Spleen (tissue), 7 donors: ENCODE data around the gene CD53.

Experiments
- POLR2A ChIP-seq, 3 donors: fragments of 450-650 bp; IDR thresholded peaks; one replicate each; pipeline ENCODE4 v1.5.1; 2017; ENCODE audit warnings: antibody characterized with exemption in 3 of 3, mild to moderate bottlenecking in 1 of 3
- TF ChIP-seq, protein P1 (sequence below), 11 experiments: fragments of 200-600 bp in 7 of 11; fragments of 450-650 bp in 4 of 11; sonication (generic) in 4 of 11; IDR thresholded peaks in 8 of 11; conservative IDR thresholded peaks in 3 of 11; 1 replicate in 7 of 11; 2 replicates in 4 of 11; pipeline versions ENCODE4 v1.4.0 to v1.8.0; 2016 to 2021; ENCODE audit warnings: antibody characterized with exemption in 11 of 11, inconsistent platforms in 4 of 11, mild to moderate bottlenecking in 1 of 11
- donor health status: DM: no; HTN: no; CAD: no; lungs with moderate emphysema.
- donor health status: DM: no; HTN: no; CAD: no.
- donor health status: DM: no; HTN: no; CAD: no.

DNA sequence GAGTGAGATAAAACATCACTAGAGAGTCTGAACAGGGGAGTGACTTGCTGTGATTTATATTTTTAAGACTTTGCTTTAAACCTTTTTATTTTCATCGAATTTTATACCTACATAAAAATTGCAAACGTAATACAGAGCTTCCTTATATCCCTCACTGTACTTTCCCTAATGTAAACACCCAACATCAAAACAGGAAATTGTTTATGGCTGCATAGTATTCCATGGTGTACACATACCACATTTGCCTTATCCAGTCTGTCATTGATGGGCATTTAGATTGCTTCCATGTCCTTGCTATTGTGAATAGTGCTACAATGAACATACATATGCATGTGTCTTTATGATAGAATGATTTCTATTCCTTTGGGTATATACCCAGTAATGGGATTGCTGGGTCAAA lies 56.0 kb downstream of the CD53 start:
- TF ChIP-seq, protein P1, sequence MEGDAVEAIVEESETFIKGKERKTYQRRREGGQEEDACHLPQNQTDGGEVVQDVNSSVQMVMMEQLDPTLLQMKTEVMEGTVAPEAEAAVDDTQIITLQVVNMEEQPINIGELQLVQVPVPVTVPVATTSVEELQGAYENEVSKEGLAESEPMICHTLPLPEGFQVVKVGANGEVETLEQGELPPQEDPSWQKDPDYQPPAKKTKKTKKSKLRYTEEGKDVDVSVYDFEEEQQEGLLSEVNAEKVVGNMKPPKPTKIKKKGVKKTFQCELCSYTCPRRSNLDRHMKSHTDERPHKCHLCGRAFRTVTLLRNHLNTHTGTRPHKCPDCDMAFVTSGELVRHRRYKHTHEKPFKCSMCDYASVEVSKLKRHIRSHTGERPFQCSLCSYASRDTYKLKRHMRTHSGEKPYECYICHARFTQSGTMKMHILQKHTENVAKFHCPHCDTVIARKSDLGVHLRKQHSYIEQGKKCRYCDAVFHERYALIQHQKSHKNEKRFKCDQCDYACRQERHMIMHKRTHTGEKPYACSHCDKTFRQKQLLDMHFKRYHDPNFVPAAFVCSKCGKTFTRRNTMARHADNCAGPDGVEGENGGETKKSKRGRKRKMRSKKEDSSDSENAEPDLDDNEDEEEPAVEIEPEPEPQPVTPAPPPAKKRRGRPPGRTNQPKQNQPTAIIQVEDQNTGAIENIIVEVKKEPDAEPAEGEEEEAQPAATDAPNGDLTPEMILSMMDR (IDR thresholded peaks at IDR 0.05 in 8 of 11, conservative IDR thresholded peaks at IDR 0.05 in 3 of 11): no peak
- no peak for TF ChIP-seq POLR2A (IDR thresholded peaks at IDR 0.05)
